GM12892 (cell line): ENCODE measurements around the gene WRAP53.

Source experiments
- POLR2A ChIP-seq: IDR thresholded peaks from 2 replicates; pipeline ENCODE4 v1.6.1; 2011; ENCODE audit warnings: low read depth, low read length, control low read depth
- POLR2AphosphoS5 ChIP-seq: IDR thresholded peaks from 2 replicates; pipeline ENCODE4 v1.6.1; 2011; ENCODE audit warnings: low read depth, low read length, control low read depth
- TAF1 ChIP-seq: IDR thresholded peaks from 2 replicates; pipeline ENCODE4 v1.6.1; 2011; ENCODE audit warnings: low read depth, mild to moderate bottlenecking, control low read depth, low read length, borderline replicate concordance

DNA sequence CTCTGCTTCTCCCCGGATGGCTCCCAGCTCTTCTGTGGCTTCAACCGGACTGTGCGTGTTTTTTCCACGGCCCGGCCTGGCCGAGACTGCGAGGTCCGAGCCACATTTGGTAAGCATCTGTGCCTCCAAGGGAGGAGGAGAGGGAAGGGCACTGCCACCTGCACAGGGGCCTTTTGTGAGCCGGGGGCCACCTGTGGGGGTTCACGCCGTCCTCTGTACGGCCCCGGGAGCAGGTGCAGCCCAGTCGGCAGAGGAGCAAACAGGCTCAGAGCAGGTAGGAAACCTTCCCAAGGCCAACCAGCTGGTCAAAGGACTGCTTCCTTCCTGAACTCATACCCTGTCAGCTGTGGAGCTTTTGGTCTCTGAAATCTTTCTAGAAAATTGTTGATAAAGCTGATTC is 13.4 kb downstream of the WRAP53 start:
- TF ChIP-seq TAF1, result no peak
- TF ChIP-seq POLR2A, result no peak
- no peak for TF ChIP-seq POLR2AphosphoS5
